ENCODE data around the gene GJD3. TPM values are rescaled to one million over a fixed set of nuclear protein-coding genes. Genes with fewer than 3 reads are reported as not detected.
"Not testable (repeated sequence)": the region's sequence is repeated elsewhere in the genome, so short reads cannot be mapped to it uniquely, and the experiment has no call there.

Gene GJD3
- total RNA-seq = not detected

DNA sequence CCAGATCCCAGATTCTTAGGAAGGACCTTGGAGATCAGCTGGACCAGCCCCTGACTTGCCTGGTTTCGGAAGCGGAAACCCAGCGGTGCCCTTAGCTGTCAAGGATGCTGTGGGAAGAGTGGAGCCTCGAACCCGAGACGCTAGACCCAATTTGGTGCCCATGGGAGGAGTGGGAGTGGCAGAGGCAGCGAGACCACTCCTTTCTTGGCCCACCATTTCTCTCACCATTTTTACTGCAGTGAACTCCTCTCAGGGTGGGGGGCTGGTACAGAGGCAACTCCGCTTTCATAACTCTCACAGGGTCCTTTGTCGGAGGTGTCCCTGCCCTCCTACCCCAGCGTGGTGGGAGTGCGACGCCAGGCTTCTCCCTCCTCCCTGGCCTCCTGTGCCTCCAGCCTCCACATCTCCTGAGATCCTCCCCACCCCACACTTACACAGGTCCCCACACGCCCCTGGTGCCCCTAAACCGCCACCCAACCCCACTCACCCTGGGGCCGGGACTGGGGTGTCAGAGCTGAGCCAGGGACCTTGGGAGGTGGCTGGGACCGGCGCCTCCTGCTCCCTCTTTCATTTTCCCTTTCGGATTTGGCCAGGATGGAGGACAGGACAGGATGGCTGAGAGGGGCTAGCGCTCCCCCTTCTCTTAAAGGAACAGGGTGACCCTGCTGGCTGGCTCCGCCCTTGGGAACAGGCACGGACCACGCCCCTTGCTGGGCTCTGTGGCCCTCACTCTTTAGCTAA is at the start of gene GJD3:
Gene GJD3 (minus strand): TSS at position 617 of the 741 bp plus-strand sequence. CDS start 922 bp downstream, outside the sequence.
- H3K36me3 ChIP-seq = no peaks in the 10 kb centered on the region
- TF ChIP-seq, protein P1, sequence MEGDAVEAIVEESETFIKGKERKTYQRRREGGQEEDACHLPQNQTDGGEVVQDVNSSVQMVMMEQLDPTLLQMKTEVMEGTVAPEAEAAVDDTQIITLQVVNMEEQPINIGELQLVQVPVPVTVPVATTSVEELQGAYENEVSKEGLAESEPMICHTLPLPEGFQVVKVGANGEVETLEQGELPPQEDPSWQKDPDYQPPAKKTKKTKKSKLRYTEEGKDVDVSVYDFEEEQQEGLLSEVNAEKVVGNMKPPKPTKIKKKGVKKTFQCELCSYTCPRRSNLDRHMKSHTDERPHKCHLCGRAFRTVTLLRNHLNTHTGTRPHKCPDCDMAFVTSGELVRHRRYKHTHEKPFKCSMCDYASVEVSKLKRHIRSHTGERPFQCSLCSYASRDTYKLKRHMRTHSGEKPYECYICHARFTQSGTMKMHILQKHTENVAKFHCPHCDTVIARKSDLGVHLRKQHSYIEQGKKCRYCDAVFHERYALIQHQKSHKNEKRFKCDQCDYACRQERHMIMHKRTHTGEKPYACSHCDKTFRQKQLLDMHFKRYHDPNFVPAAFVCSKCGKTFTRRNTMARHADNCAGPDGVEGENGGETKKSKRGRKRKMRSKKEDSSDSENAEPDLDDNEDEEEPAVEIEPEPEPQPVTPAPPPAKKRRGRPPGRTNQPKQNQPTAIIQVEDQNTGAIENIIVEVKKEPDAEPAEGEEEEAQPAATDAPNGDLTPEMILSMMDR (IDR thresholded peaks at IDR 0.05) = no peak
- no peak for DNase-seq (ENCODE audit: low spot score in 2 of 2)

DNA sequence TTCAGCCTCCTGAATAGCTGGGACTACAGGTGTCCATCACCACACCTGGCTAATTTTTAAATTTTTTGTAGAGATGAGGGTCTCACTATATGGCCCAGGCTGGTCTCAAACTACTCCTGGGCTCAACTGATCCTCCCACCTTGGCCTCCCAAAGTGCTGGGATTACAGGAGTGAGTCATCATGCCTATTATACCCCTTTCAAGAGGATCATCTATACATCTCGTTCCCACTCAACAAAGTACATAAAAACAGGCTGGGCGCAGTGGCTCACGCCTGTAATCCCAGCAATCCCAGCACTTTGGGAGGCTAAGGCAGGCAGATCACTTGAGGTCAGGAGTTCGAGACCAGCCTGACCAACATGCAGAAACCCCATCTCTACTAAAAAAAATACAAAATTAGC is 49.8 kb upstream of the GJD3 start:
- DNase-seq (ENCODE audit: low spot score in 2 of 2); H3K36me3 ChIP-seq; H3K27me3 ChIP-seq; H3K4me3 ChIP-seq; H3K9me3 ChIP-seq; H3K4me1 ChIP-seq; H3K27ac ChIP-seq: not testable (repeated sequence)
- intact Hi-C loops (cut with DNase I) = loop anchor here (2.0 kb wide), 1 partner anchor 56 kb away; no protein-coding TSS in a partner anchor

More for the DNA sequence above, at the start of gene GJD3:
- intact Hi-C loops (cut with DNase I) = no loop called here
- H3K9me3 ChIP-seq = no peaks in the 10 kb centered on the region
- H3K4me3 ChIP-seq = peak within 1 kb of the TSS; percentile 41 to 65
- no peaks in the 10 kb centered on the region for H3K27me3 ChIP-seq
- peaks cover 0 to 4% of the 10 kb centered on the region in 2 donors for H3K4me1 ChIP-seq
- H3K27ac ChIP-seq = no peak within 1 kb of the TSS

- Histone ChIP-seq H3K27me3 (no peaks in the 10 kb centered on the region), H3K4me1 (peaks cover 0 to 6% of the 10 kb centered on the region in 2 donors), H3K36me3 (no peaks in the 10 kb centered on the region), H3K9me3 (no peaks in the 10 kb centered on the region), H3K4me3 (no peak overlapping the region), H3K27ac (no peak overlapping the region)
- no peak for DNase-seq (ENCODE audit: low spot score in 2 of 2)
- intact Hi-C loops (cut with DNase I) = no loop called here
- TF ChIP-seq, protein P1 (IDR thresholded peaks at IDR 0.05) = no peak
These were observed 48.3 kb upstream of the GJD3 start for GRCh38 chr17:40412880-40413279.

DNA sequence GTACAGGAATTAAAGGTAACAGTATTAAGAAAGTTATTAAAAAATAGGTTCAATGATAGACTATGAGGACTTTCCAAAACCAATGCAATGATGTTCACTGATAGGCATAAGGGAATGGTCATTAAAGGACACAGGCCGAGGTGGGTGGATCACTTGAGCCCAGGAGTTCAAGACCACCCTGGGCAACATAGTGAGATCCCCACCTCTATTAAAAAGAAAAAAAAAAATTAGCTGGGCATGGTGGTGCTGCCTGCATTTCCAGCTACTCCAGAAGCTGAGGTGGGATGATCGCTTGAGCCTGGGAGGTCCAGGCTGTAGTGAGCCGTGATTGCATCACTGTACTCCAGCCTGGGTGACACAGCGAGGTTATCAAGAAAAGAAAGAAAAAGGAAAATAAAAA is 47.3 kb upstream of the GJD3 start:
- H3K27ac ChIP-seq = no peak overlapping the region
- no peak for DNase-seq (ENCODE audit: low spot score in 2 of 2)
- no peaks in the 10 kb centered on the region for H3K4me1 ChIP-seq
- no peaks in the 10 kb centered on the region for H3K36me3 ChIP-seq
- intact Hi-C loops (cut with DNase I) = no loop called here
- H3K27me3 ChIP-seq = no peaks in the 10 kb centered on the region
- H3K4me3 ChIP-seq = no peak overlapping the region
- H3K9me3 ChIP-seq = no peaks in the 10 kb centered on the region
- TF ChIP-seq, protein P1 (IDR thresholded peaks at IDR 0.05) = no peak

GRCh38 chr17:40410082-40410481 is 45.5 kb upstream of the GJD3 start:
- H3K27ac ChIP-seq = no peak overlapping the region
- no peak for DNase-seq (ENCODE audit: low spot score in 2 of 2)
- H3K9me3 ChIP-seq = no peaks in the 10 kb centered on the region
- TF ChIP-seq, protein P1 (IDR thresholded peaks at IDR 0.05) = no peak
- no peak overlapping the region for H3K4me3 ChIP-seq
- no peaks in the 10 kb centered on the region for H3K4me1 ChIP-seq
- intact Hi-C loops (cut with DNase I) = no loop called here
- H3K36me3 ChIP-seq = no peaks in the 10 kb centered on the region
- no peaks in the 10 kb centered on the region for H3K27me3 ChIP-seq

GRCh38 chr17:40409540-40409939 is 45.0 kb upstream of the GJD3 start:
- H3K27ac ChIP-seq; intact Hi-C loops (cut with DNase I); H3K27me3 ChIP-seq; H3K4me3 ChIP-seq; H3K36me3 ChIP-seq; H3K4me1 ChIP-seq; DNase-seq (ENCODE audit: low spot score in 2 of 2); H3K9me3 ChIP-seq: not testable (repeated sequence)
